ENCODE data around the gene ETS1.

ETS1 gene

GRCh38 chr11:128531588-128531987, 55.8 kb downstream of the ETS1 start:
- no peak for TF ChIP-seq EZH2 (IDR thresholded peaks at IDR 0.05)
- TF ChIP-seq POLR2AphosphoS5 (IDR thresholded peaks at IDR 0.05; ENCODE audit: borderline replicate concordance, low read depth, low read length) = no peak
- no peak for TF ChIP-seq FOXP2 (optimal IDR thresholded peaks at IDR 0.05; ENCODE audit: control extremely low read depth, extremely low read length, insufficient read depth)

DNA sequence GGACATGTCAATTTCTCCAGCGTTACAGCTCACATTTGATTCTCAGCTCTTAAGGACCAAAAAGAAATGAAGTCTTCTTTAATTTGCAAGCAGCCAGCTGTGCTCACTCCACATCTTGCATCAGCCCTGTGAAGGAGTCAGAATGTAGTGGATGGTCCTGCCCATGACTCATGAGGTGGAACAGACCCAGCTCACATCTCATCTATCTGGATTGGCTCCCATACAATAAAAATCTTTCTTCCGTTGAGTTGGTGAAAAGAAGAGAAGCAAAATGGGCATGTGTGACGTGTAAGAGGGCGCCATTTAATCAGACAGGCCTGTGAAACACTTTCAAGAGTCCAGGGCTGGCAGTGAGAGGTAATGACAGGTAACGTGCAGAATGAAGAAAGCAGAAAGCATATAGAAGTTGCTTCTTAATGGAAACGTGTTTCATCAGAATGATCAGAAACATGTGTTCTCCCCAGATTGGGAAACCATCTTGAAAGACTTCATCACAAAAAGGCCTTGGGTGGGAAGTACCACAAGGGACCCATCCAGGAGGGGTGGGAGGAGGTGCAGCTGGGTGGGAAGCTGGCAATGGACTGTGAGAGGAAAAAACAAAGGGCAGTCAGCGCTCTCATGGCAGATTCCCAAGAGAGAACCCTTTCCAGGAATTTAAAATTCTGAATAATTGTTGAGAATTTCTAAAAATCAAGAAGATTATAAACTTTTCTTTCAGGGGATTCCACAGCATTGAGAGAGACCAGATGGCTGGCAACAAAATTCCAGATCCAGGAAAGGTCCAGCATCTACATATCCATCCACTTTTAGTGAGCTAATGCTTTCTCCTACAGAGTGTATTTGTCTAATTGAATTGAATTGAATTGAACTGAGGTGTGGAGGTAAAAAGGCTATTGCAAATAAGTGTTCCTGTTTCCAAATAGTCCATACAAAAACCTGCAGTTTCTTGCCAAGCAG, 57.0 kb downstream of the ETS1 start:
- no peaks in the 10 kb centered on the region for H3K9me3 ChIP-seq (ENCODE audit: low read depth, low read length)
- DNase-seq (ENCODE audit: low read depth, low spot score) = no peak
- no peak for TF ChIP-seq FOXP2 (optimal IDR thresholded peaks at IDR 0.05; ENCODE audit: control extremely low read depth, extremely low read length, insufficient read depth)
- no peak for TF ChIP-seq POLR2AphosphoS5 (IDR thresholded peaks at IDR 0.05; ENCODE audit: borderline replicate concordance, low read depth, low read length)
- TF ChIP-seq EZH2 (IDR thresholded peaks at IDR 0.05) = no peak
- H3K9ac ChIP-seq (ENCODE audit: insufficient read length) = no peak overlapping the region
- no peak overlapping the region for H3K4me3 ChIP-seq
- H3K36me3 ChIP-seq (ENCODE audit: insufficient read depth, low read length) = no peaks in the 10 kb centered on the region
- H3K27ac ChIP-seq = no peak overlapping the region

More at GRCh38 chr11:128531588-128531987, 55.8 kb downstream of the ETS1 start:
- DNase-seq (ENCODE audit: low read depth, low spot score) = no peak
- Histone ChIP-seq H3K36me3 (ENCODE audit: insufficient read depth, low read length) (no peaks in the 10 kb centered on the region), H3K9ac (ENCODE audit: insufficient read length) (no peak overlapping the region), H3K4me3 (no peak overlapping the region), H3K9me3 (ENCODE audit: low read depth, low read length) (no peaks in the 10 kb centered on the region), H3K27ac (no peak overlapping the region)

DNA sequence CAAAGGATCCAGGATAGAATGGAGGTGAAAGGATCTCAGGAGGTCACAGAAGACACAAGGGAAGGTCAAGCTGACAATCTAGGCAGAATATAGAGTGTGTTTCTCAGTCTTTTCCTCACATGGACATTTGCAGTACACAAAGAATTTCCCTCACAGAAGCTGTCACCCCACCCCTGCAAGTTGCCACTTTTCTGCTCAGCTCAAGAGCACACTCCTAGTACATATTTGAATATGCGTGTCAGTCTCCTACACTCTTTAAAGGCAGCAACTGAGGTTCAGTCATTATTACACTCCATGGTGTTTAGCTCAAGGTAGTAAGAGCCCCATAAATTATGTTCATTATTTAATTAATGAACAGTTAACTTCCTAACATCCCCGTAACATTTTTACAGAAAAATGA, 59.1 kb downstream of the ETS1 start:
- H3K27ac ChIP-seq = no peak overlapping the region
- no peak overlapping the region for H3K9ac ChIP-seq (ENCODE audit: insufficient read length)
- TF ChIP-seq EZH2 (IDR thresholded peaks at IDR 0.05) = no peak
- no peaks in the 10 kb centered on the region for H3K9me3 ChIP-seq (ENCODE audit: low read depth, low read length)
- H3K36me3 ChIP-seq (ENCODE audit: insufficient read depth, low read length) = no peaks in the 10 kb centered on the region
- no peak overlapping the region for H3K4me3 ChIP-seq
- DNase-seq (ENCODE audit: low read depth, low spot score) = no peak

- DNase-seq (ENCODE audit: low read depth, low spot score) = no peak
- Histone ChIP-seq H3K36me3 (ENCODE audit: insufficient read depth, low read length) (no peaks in the 10 kb centered on the region), H3K9me3 (ENCODE audit: low read depth, low read length) (no peaks in the 10 kb centered on the region), H3K4me3 (no peak overlapping the region), H3K9ac (ENCODE audit: insufficient read length) (no peak overlapping the region), H3K27ac (no peak overlapping the region)
- TF ChIP-seq FOXP2 (optimal IDR thresholded peaks at IDR 0.05; ENCODE audit: control extremely low read depth, extremely low read length, insufficient read depth) = no peak
- no peak for TF ChIP-seq EZH2 (IDR thresholded peaks at IDR 0.05)
- TF ChIP-seq POLR2AphosphoS5 (IDR thresholded peaks at IDR 0.05; ENCODE audit: borderline replicate concordance, low read depth, low read length) = no peak
These were observed 60.3 kb downstream of the ETS1 start for GRCh38 chr11:128527046-128527445.

- no peak for DNase-seq (ENCODE audit: low read depth, low spot score)
- no peak for TF ChIP-seq FOXP2 (optimal IDR thresholded peaks at IDR 0.05; ENCODE audit: control extremely low read depth, extremely low read length, insufficient read depth)
- TF ChIP-seq EZH2 (IDR thresholded peaks at IDR 0.05) = no peak
- no peak for TF ChIP-seq POLR2AphosphoS5 (IDR thresholded peaks at IDR 0.05; ENCODE audit: borderline replicate concordance, low read depth, low read length)
- H3K27ac ChIP-seq = no peak overlapping the region
- H3K4me3 ChIP-seq = no peak overlapping the region
- H3K9me3 ChIP-seq (ENCODE audit: low read depth, low read length) = no peaks in the 10 kb centered on the region
- no peak overlapping the region for H3K9ac ChIP-seq (ENCODE audit: insufficient read length)
- H3K36me3 ChIP-seq (ENCODE audit: insufficient read depth, low read length) = no peaks in the 10 kb centered on the region
These were observed 61.7 kb downstream of the ETS1 start for GRCh38 chr11:128525411-128526243.

GRCh38 chr11:128524172-128524571, 63.2 kb downstream of the ETS1 start:
- H3K36me3 ChIP-seq (ENCODE audit: insufficient read depth, low read length) = no peaks in the 10 kb centered on the region
- no peak overlapping the region for H3K4me3 ChIP-seq
- no peak overlapping the region for H3K27ac ChIP-seq
- H3K9ac ChIP-seq (ENCODE audit: insufficient read length) = no peak overlapping the region
- TF ChIP-seq EZH2 (IDR thresholded peaks at IDR 0.05) (no peak), POLR2AphosphoS5 (IDR thresholded peaks at IDR 0.05; ENCODE audit: borderline replicate concordance, low read depth, low read length) (no peak), FOXP2 (optimal IDR thresholded peaks at IDR 0.05; ENCODE audit: control extremely low read depth, extremely low read length, insufficient read depth) (no peak)
- DNase-seq (ENCODE audit: low read depth, low spot score) = no peak
- no peaks in the 10 kb centered on the region for H3K9me3 ChIP-seq (ENCODE audit: low read depth, low read length)

GRCh38 chr11:128523641-128524040, 63.7 kb downstream of the ETS1 start:
- TF ChIP-seq POLR2AphosphoS5 (IDR thresholded peaks at IDR 0.05; ENCODE audit: borderline replicate concordance, low read depth, low read length) = no peak
- TF ChIP-seq EZH2 (IDR thresholded peaks at IDR 0.05) = no peak
- DNase-seq (ENCODE audit: low read depth, low spot score) = no peak
- H3K4me3 ChIP-seq = no peak overlapping the region
- no peak overlapping the region for H3K9ac ChIP-seq (ENCODE audit: insufficient read length)
- no peaks in the 10 kb centered on the region for H3K9me3 ChIP-seq (ENCODE audit: low read depth, low read length)
- no peak overlapping the region for H3K27ac ChIP-seq
- H3K36me3 ChIP-seq (ENCODE audit: insufficient read depth, low read length) = no peaks in the 10 kb centered on the region

DNA sequence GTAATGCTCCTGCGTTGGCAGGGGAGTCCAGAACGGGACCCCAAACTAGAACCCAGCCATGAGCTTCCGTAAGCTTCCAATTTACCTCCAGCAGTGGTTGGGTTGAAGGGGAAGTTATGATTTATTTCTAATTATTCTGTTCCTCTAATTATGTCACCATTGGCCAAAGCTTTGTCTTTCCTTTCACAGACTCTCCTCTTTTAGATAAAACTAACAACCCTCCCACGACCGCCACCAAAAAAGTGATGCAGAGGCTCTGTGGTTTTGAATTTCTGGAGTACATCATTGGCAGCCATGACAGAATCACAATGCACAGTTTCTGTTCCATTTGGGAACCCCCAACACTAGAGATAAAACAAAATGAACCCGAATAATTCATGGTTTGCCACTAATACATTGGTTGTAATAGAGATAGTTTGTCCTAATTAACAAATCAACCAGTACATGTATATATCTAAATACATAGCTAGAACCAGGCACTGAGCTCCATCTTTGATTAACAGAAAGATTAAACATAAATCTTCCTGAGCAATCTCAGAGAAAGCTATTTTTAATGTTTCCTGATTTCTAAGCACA, 64.3 kb downstream of the ETS1 start:
- H3K9me3 ChIP-seq (ENCODE audit: low read depth, low read length) = no peaks in the 10 kb centered on the region
- no peak for TF ChIP-seq EZH2 (IDR thresholded peaks at IDR 0.05)
- no peak for TF ChIP-seq FOXP2 (optimal IDR thresholded peaks at IDR 0.05; ENCODE audit: control extremely low read depth, extremely low read length, insufficient read depth)
- no peak for TF ChIP-seq POLR2AphosphoS5 (IDR thresholded peaks at IDR 0.05; ENCODE audit: borderline replicate concordance, low read depth, low read length)
- no peaks in the 10 kb centered on the region for H3K36me3 ChIP-seq (ENCODE audit: insufficient read depth, low read length)
- no peak overlapping the region for H3K9ac ChIP-seq (ENCODE audit: insufficient read length)
- H3K27ac ChIP-seq = no peak overlapping the region
- peak overlapping the region; percentile 78 for H3K4me3 ChIP-seq
- DNase-seq (ENCODE audit: low read depth, low spot score) = no peak

Measured in SK-N-MC (cell line).